Activated CD8-positive, alpha-beta T cell treated with anti-CD3 and anti-CD28 coated beads for 36 hours (primary cell): ENCODE results near the gene IL13RA1. TPM values are rescaled to one million over a fixed set of nuclear protein-coding genes. Genes with fewer than 3 reads are reported as not detected.

Experiments used
- ATAC-seq: fragments of 200-7000 bp; cut with Tn5 transposase; one replicate; pipeline ENCODE4 v1.10.0; 2021; ENCODE audit warnings: mild to moderate bottlenecking, moderate library complexity
- CTCF ChIA-PET: fragments of 350-600 bp; sonication (Branson Sonifier 250); formaldehyde crosslinking; loops from one replicate; lab custom pipeline; 2021; ENCODE audit warnings: antibody characterized with exemption; lab: Charles Lee
- POLR2A ChIA-PET: fragments of 350-600 bp; sonication (Branson Sonifier 250); formaldehyde crosslinking; loops from one replicate; lab custom pipeline; 2021; ENCODE audit warnings: antibody characterized with exemption; lab: Charles Lee
- DNase-seq: peaks from one replicate; pipeline ENCODE4 v3.0.0-alpha.2; 2020
- H3K27ac Mint-ChIP-seq: one replicate; pipeline ENCODE4 v1.8.0; 2021; ENCODE audit warnings: mild to moderate bottlenecking, mixed read lengths
- H3K27me3 Mint-ChIP-seq: one replicate; pipeline ENCODE4 v1.8.0; 2021; ENCODE audit warnings: mixed read lengths
- H3K36me3 Mint-ChIP-seq: one replicate; pipeline ENCODE4 v1.8.0; 2021; ENCODE audit warnings: low read depth, mixed read lengths
- H3K4me1 Mint-ChIP-seq: one replicate; pipeline ENCODE4 v1.8.0; 2021; ENCODE audit warnings: low read depth, mixed read lengths
- H3K4me3 Mint-ChIP-seq: one replicate; pipeline ENCODE4 v1.8.0; 2021; ENCODE audit warnings: mild to moderate bottlenecking, moderate library complexity, mixed read lengths
- H3K9me3 Mint-ChIP-seq: one replicate; pipeline ENCODE4 v1.8.0; 2021; ENCODE audit warnings: mixed read lengths
- intact Hi-C: fragments of 100-400 bp; cut with micrococcal nuclease; formaldehyde crosslinking; loops from one replicate; pipeline ENCODE4 v1.10.0; 2022
- total RNA-seq, 2 experiments: library from RNA; stranded (reverse); gene quantifications; one replicate each; pipeline ENCODE4 v1.2.3, GENCODE V29; 2021
- TF ChIP-seq, protein P1 (sequence below): fragments of 200-600 bp; IDR thresholded peaks from one replicate; pipeline ENCODE4 v1.8.0; 2022; ENCODE audit warnings: antibody characterized with exemption, mild to moderate bottlenecking

Gene IL13RA1
- total RNA-seq, 2 experiments from 2014 or later: 0.18 TPM; not detected in 1

DNA sequence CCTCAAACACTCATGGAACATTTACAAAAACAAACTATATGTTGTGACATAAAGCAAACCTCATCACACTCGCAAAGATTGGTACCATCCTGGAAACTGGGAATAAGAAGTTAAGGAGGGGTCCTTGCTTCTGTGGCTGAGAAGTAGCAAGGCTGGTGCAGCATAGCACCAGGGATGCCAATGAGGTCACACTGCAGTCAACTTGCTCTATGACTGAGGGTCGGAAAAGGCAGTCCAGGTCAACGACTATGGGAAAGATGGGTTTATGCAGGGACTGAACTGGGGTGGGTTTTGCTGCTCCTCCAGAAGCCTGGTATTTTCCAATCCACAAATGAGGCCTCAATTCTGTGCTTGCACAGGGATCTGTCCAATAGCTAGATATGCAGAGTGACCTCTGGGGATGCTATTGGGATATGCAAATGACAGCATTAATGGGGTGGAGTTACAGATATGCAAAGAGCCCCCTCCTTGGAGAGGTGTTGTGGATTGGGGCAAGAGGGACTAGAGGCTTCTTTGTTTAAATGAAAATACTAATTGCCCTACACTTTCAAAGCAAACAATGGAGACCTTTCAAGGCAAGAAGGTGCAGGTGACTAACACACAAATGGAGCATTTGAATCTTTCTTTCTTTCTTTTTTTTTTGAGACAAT, 7.2 kb upstream of the IL13RA1 start:
- H3K4me1 Mint-ChIP-seq: no peaks in the 10 kb centered on the region
- no peak overlapping the region for H3K27ac Mint-ChIP-seq
- DNase-seq (no peak), ATAC-seq (no peak)
- H3K27me3 Mint-ChIP-seq: peaks cover 6% of the 10 kb centered on the region
- no peak overlapping the region for H3K4me3 Mint-ChIP-seq
- ChIA-PET POLR2A (no interaction called here), CTCF (no interaction called here)
- no peaks in the 10 kb centered on the region for H3K9me3 Mint-ChIP-seq
- TF ChIP-seq, protein P1, sequence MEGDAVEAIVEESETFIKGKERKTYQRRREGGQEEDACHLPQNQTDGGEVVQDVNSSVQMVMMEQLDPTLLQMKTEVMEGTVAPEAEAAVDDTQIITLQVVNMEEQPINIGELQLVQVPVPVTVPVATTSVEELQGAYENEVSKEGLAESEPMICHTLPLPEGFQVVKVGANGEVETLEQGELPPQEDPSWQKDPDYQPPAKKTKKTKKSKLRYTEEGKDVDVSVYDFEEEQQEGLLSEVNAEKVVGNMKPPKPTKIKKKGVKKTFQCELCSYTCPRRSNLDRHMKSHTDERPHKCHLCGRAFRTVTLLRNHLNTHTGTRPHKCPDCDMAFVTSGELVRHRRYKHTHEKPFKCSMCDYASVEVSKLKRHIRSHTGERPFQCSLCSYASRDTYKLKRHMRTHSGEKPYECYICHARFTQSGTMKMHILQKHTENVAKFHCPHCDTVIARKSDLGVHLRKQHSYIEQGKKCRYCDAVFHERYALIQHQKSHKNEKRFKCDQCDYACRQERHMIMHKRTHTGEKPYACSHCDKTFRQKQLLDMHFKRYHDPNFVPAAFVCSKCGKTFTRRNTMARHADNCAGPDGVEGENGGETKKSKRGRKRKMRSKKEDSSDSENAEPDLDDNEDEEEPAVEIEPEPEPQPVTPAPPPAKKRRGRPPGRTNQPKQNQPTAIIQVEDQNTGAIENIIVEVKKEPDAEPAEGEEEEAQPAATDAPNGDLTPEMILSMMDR: no peak
- H3K36me3 Mint-ChIP-seq: no peaks in the 10 kb centered on the region
- intact Hi-C loops: no loop called here

DNA sequence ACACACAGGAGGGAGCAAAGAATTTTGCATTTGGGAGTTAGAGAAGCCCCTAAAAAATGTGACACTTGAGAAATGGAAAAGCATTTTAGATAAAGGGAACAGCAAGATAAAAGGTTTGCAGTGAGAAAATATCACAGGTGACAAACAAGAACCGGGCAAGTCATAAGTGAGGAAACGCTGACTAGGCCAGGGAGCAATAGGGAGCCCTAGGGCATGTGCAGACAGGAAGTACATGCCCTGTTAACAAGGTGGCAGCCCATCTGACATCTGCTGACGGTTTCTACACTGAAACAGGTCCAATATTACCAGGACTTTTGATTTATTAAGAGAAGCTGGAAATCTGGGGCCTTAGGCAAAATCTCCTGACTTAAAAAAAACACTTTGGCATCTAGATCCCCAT, 4.0 kb upstream of the IL13RA1 start:
- ChIA-PET POLR2A (no interaction called here), CTCF (no interaction called here)
- TF ChIP-seq, protein P1: no peak
- peaks cover 3% of the 10 kb centered on the region for H3K4me1 Mint-ChIP-seq
- intact Hi-C loops: no loop called here
- ATAC-seq (no peak), DNase-seq (no peak)
- peaks cover 12% of the 10 kb centered on the region for H3K27me3 Mint-ChIP-seq
- H3K27ac Mint-ChIP-seq: no peak overlapping the region
- no peaks in the 10 kb centered on the region for H3K9me3 Mint-ChIP-seq
- H3K36me3 Mint-ChIP-seq: no peaks in the 10 kb centered on the region
- no peak overlapping the region for H3K4me3 Mint-ChIP-seq

DNA sequence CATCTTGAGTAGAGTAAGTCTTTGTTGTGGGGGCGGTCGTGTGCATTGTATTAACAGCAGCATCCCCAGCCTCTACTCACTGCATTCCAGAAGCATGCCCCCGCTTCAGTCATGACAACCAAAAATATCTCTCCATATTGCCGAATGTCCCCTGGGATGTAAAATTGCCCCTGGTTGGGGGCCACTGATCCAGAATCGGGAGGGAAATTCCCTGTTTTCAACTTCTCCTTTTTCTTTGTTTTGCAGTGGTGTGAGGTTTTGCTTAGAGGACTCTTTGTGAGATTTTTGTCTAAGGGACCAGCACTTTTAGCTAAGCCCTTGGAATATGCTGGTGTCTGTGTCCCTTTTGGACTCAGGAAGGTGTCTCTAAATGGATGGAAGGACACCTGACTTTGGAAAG, 3.0 kb upstream of the IL13RA1 start:
- Mint-ChIP-seq H3K9me3 (no peaks in the 10 kb centered on the region), H3K27me3 (peaks cover 19% of the 10 kb centered on the region), H3K36me3 (no peaks in the 10 kb centered on the region), H3K27ac (no peak overlapping the region), H3K4me1 (peaks cover 4% of the 10 kb centered on the region), H3K4me3 (no peak overlapping the region)
- intact Hi-C loops: no loop called here
- POLR2A ChIA-PET: no interaction called here
- CTCF ChIA-PET: no interaction called here
- TF ChIP-seq, protein P1: no peak
- no peak for DNase-seq
- no peak for ATAC-seq

- CTCF ChIA-PET: no interaction called here
Observed at GRCh38 chrX:118724775-118725174, 2.6 kb upstream of the IL13RA1 start.

DNA sequence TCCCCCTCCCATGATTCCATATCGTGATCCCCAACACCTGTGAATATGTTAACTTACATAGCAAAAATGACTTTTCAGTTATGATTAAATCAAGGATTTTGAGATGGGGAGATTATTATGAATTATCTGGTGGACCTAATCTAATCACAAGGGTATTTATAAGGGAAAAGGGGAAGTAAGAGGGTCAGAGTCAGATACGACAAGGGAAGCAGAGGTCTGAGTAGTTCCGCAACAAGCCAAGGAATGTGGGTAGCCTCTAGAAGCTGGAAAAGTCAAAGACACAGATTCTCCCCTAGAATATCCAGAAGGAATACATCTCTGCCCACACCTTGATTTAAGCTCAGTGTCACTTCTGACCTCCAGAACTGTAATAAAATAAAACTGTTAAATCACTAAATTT, 1.0 kb upstream of the IL13RA1 start:
- peaks cover 19% of the 10 kb centered on the region for H3K27me3 Mint-ChIP-seq
- peaks cover 4% of the 10 kb centered on the region for H3K4me1 Mint-ChIP-seq
- DNase-seq (no peak), ATAC-seq (no peak)
- ChIA-PET CTCF (no interaction called here), POLR2A (no interaction called here)
- intact Hi-C loops: no loop called here
- no peaks in the 10 kb centered on the region for H3K36me3 Mint-ChIP-seq
- no peak overlapping the region for H3K27ac Mint-ChIP-seq
- TF ChIP-seq, protein P1: no peak
- no peak overlapping the region for H3K4me3 Mint-ChIP-seq
- no peaks in the 10 kb centered on the region for H3K9me3 Mint-ChIP-seq

More at GRCh38 chrX:118724775-118725174, 2.6 kb upstream of the IL13RA1 start:
- POLR2A ChIA-PET: no interaction called here
- intact Hi-C loops: no loop called here
- H3K27me3 Mint-ChIP-seq: peaks cover 19% of the 10 kb centered on the region
- H3K4me3 Mint-ChIP-seq: no peak overlapping the region
- no peaks in the 10 kb centered on the region for H3K36me3 Mint-ChIP-seq
- peaks cover 4% of the 10 kb centered on the region for H3K4me1 Mint-ChIP-seq
- ATAC-seq (no peak), DNase-seq (no peak)
- H3K9me3 Mint-ChIP-seq: no peaks in the 10 kb centered on the region
- no peak overlapping the region for H3K27ac Mint-ChIP-seq
- TF ChIP-seq, protein P1: no peak
